HG02678 (cell line): ENCODE data around the gene SPRYD3.
"Not testable (repeated sequence)": the region's sequence is repeated elsewhere in the genome, so short reads cannot be mapped to it uniquely, and the experiment has no call there.

Experiments
- ATAC-seq: cut with Tn5 transposase; IDR thresholded peaks from one replicate; pipeline ENCODE4 v1.9.1; 2021; ENCODE audit warnings: mild to moderate bottlenecking, moderate library complexity; ENCODE audit not compliant: unreplicated experiment

Gene SPRYD3

GRCh38 chr12:53033832-53034231 is 45.4 kb downstream of the SPRYD3 start:
- not testable (repeated sequence) for ATAC-seq

- ATAC-seq: no peak
Observed at GRCh38 chr12:53031616-53032015, 47.6 kb downstream of the SPRYD3 start.

- ATAC-seq: not testable (repeated sequence)
Observed at GRCh38 chr12:53027014-53027413, 52.2 kb downstream of the SPRYD3 start.

- ATAC-seq: no peak
Observed at GRCh38 chr12:53025250-53025649, 53.9 kb downstream of the SPRYD3 start.

- ATAC-seq: no peak
Observed at GRCh38 chr12:53014709-53015108, 64.5 kb downstream of the SPRYD3 start.
